Stomach smooth muscle (tissue), 2 donors: ENCODE measurements around the gene PVALEF.
"Not testable (repeated sequence)": the region's sequence is repeated elsewhere in the genome, so short reads cannot be mapped to it uniquely, and the experiment has no call there.

ENCODE experiments used
- H3K27ac ChIP-seq: one replicate; pipeline ENCODE4 v1.7.0; 2013; ENCODE audit warnings: mild to moderate bottlenecking, low read length, inconsistent platforms
- H3K27me3 ChIP-seq, 2 donors: one replicate each; pipeline ENCODE4 v1.7.0; 2013; ENCODE audit warnings: low read length in 2 of 2; ENCODE audit not compliant: insufficient read depth in 2 of 2, control insufficient read depth in 1 of 2
- H3K36me3 ChIP-seq, 2 donors: one replicate each; pipeline ENCODE4 v1.7.0; 2013; ENCODE audit warnings: low read length in 2 of 2; ENCODE audit not compliant: control insufficient read depth in 2 of 2, insufficient read depth in 2 of 2
- H3K4me1 ChIP-seq: one replicate; pipeline ENCODE4 v1.7.0; 2013; ENCODE audit warnings: low read length; ENCODE audit not compliant: control insufficient read depth, insufficient read depth
- H3K4me3 ChIP-seq, 2 donors: one replicate each; pipeline ENCODE4 v1.7.0; 2013; ENCODE audit warnings: low read length in 2 of 2
- H3K9ac ChIP-seq, 2 donors: one replicate each; pipeline ENCODE4 v1.7.0; 2013; ENCODE audit warnings: low read length in 2 of 2, mild to moderate bottlenecking in 1 of 2
- H3K9me3 ChIP-seq, 2 donors: one replicate each; pipeline ENCODE4 v1.7.0; 2013; ENCODE audit warnings: low read length in 2 of 2; ENCODE audit not compliant: control insufficient read depth in 2 of 2
- donor health status: healthy.
- donor health status: Pancreatic carcinoma.

Gene PVALEF

DNA sequence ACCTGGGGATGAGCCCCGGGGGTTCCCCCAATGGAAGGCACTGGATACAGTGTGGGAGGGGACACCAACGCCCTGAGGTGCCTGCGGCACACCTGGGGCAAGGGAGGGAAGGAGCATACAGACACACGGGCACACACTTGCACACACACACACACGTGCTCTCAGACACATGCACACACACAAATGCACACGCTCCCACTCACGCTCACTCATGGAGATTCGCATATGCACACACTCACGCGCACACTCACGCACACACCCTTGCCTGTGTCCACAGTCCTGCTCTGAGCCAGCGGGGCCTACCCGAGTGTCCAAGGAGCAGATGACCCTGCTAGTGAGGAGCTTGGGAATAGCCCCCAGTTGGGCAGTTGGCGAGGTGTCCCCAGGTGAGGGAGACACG lies 16.7 kb upstream of the PVALEF start:
- Histone ChIP-seq H3K27me3 (no peaks in the 10 kb centered on the region), H3K27ac (no peak overlapping the region), H3K9ac (no peak overlapping the region), H3K36me3 (no peaks in the 10 kb centered on the region), H3K4me1 (peaks cover 4% of the 10 kb centered on the region), H3K4me3 (no peak overlapping the region), H3K9me3 (no peaks in the 10 kb centered on the region)

DNA sequence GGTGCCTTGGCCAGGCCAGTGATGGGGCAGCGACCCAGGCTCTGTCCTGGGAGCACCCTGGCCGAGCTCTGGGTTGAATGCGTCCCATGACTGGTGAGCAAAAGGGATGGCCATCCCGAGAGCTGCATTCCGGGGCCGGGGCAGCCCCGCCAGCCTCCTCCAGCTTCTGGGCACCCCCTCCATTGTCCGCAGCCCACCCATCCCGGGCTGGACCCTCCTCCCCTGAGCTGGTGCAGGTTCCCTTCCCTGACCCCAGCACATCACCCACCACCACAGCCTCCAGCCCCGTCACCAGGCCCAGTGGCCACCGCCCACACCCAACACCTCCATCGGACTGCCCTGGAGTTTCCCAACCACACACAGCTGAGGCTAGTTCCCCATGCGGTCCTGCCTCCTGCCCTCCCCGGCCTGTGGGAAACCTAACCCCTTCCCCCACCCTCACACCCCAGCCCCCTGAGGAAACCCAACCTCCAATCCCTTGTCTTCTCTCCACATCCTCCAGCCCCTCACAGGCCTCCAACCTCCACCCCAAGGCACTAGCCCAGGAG lies 16.2 kb upstream of the PVALEF start:
- Histone ChIP-seq H3K27ac (no peak overlapping the region), H3K27me3 (no peaks in the 10 kb centered on the region), H3K36me3 (no peaks in the 10 kb centered on the region), H3K4me1 (peaks cover 4% of the 10 kb centered on the region), H3K9me3 (no peaks in the 10 kb centered on the region), H3K4me3 (no peak overlapping the region), H3K9ac (no peak overlapping the region)

DNA sequence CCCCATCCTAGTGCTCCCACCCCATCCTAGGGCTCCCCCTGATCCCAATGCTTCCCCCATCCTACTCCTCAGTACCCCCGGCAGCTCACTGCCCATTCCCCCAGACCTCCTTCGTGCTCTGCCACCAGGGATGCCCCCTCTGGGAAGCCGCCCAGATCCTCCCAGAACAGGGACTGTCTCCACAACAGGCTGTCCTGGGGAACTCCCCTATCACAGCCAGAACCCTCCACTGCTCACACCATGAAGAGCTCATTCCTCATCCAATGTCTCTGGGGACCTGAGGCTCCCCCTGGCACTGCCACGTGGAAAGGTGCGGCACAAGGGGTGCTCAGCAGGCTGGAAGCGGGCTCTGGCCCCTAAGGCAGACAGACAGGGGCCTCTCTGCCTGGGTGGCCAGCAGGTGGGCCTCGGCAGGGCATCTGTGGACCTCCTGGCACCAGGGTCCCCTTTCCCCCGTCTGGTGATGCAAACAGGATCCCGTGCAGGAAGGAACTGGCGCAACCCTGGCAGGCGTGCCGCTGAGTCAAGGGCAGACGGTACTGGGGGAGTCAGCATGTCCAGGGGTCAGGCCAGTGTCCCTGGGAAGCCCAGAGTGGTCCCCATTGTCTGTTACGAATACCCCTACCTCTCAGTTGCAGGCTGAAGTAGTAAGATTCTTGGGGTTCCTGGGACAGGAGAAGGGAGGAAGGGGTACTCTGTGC lies 14.8 kb upstream of the PVALEF start:
- H3K9ac ChIP-seq = no peak overlapping the region
- H3K27me3 ChIP-seq = no peaks in the 10 kb centered on the region
- H3K4me3 ChIP-seq = no peak overlapping the region
- no peak overlapping the region for H3K27ac ChIP-seq
- H3K36me3 ChIP-seq = no peaks in the 10 kb centered on the region
- H3K9me3 ChIP-seq = no peaks in the 10 kb centered on the region
- H3K4me1 ChIP-seq = peaks cover 4% of the 10 kb centered on the region

- peaks cover 4% of the 10 kb centered on the region for H3K4me1 ChIP-seq
- H3K9me3 ChIP-seq = no peaks in the 10 kb centered on the region
- no peak overlapping the region for H3K27ac ChIP-seq
- no peak overlapping the region for H3K9ac ChIP-seq
- no peaks in the 10 kb centered on the region for H3K36me3 ChIP-seq
- no peaks in the 10 kb centered on the region for H3K27me3 ChIP-seq
- H3K4me3 ChIP-seq = no peak overlapping the region
Observed at GRCh38 chr17:81151278-81151677, 14.0 kb upstream of the PVALEF start.

GRCh38 chr17:81152288-81152828 lies 12.9 kb upstream of the PVALEF start:
- H3K36me3 ChIP-seq = no peaks in the 10 kb centered on the region
- H3K4me3 ChIP-seq = no peak overlapping the region
- no peak overlapping the region for H3K27ac ChIP-seq
- peaks cover 4% of the 10 kb centered on the region for H3K4me1 ChIP-seq
- H3K27me3 ChIP-seq = no peaks in the 10 kb centered on the region
- H3K9me3 ChIP-seq = no peaks in the 10 kb centered on the region
- H3K9ac ChIP-seq = no peak overlapping the region

- H3K27ac ChIP-seq = no peak overlapping the region
- no peaks in the 10 kb centered on the region for H3K27me3 ChIP-seq
- H3K36me3 ChIP-seq = no peaks in the 10 kb centered on the region
- H3K4me3 ChIP-seq = no peak overlapping the region
- no peaks in the 10 kb centered on the region for H3K9me3 ChIP-seq
- peaks cover 4% of the 10 kb centered on the region for H3K4me1 ChIP-seq
- H3K9ac ChIP-seq = no peak overlapping the region
Observed at GRCh38 chr17:81153340-81153803, 11.9 kb upstream of the PVALEF start.

DNA sequence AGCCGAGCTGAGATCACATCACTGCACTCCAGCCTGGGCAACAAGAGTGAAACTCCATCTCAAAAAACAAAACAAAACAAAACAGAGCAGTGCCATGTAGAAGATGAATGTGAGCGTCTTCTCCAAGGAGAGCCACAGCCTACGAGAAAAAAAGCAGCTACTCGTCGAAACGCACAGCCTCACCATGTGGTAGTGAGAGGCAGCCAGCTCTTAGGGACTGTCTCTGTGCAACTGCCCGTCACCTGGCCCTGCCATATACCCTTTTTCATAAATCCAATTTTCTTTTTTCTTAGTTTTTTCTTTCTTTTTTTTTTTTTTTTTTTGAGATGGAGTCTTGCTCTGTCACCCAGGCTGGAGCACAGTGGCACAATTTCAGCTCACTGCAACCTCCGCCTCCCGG lies 11.3 kb upstream of the PVALEF start:
- not testable (repeated sequence) for H3K9ac ChIP-seq, H3K27ac ChIP-seq, H3K27me3 ChIP-seq, H3K4me3 ChIP-seq, H3K9me3 ChIP-seq, H3K36me3 ChIP-seq, H3K4me1 ChIP-seq

DNA sequence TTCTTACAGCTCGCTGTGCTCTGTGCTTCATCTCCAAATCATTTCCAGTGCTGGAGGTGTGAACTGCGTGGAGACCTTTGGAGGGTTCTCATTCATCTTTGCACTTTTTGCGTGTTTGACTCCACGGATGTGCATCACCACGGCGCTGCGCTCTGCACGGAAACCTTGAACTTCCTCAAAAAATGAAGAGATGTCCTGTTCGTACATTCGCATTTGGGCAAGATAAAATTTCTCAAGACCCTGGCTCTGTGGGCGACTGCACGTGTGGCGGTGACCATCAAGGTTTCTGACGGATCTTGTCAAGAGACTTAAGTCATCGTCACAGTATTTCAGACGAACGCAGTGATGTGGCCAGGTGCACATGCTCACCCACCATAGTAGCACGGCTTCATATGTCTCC lies 10.3 kb upstream of the PVALEF start:
- H3K4me1 ChIP-seq = peaks cover 4% of the 10 kb centered on the region
- no peak overlapping the region for H3K4me3 ChIP-seq
- H3K9me3 ChIP-seq = no peaks in the 10 kb centered on the region
- no peak overlapping the region for H3K27ac ChIP-seq
- no peaks in the 10 kb centered on the region for H3K36me3 ChIP-seq
- H3K9ac ChIP-seq = no peak overlapping the region
- H3K27me3 ChIP-seq = no peaks in the 10 kb centered on the region

DNA sequence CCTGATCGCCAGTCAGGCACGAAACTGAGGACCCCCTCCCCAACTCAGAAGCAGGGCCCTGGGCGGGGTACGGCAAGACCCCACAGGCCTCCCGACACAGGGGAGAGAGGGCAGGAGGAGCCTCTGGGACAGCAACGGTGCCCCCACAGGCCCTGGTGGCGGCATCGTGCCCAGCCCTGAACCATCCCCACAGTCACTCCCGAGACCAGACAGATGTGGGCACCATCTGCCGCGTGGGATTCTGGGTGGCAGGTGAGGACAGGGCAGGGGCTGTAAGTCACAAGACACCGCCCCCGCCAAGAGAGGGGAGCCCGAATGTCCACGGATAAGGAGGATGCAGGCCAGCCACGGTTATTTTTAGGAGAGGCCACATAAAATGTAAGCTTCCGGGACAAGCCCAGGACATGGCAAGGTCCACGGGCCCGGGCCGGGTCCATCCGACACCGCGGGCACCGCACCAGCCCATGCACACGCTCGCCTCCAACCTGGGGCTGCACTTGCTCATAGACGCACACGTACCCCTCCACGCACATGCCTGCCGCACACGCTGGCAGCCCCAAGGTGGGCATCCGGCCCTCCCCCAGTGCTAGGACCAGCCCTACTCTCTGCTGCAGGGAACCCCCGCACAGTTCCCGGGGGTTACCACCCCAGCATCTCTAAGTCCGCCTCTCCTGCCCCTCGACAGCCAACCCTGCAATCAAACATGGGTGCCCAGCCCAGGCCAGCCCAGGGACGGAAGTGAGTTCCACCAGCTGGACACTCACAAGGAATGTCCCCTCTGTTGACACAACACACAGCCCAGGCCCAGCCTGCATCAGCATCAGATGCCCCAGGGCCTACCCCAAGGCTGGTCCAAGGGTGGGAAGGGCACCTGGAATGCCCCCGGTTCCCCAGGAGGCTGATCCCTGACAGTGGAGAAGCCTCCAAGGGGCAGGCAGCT lies 8.2 kb upstream of the PVALEF start:
- no peaks in the 10 kb centered on the region for H3K36me3 ChIP-seq
- no peaks in the 10 kb centered on the region for H3K27me3 ChIP-seq
- no peaks in the 10 kb centered on the region for H3K4me1 ChIP-seq
- no peaks in the 10 kb centered on the region for H3K9me3 ChIP-seq
- H3K27ac ChIP-seq = no peak overlapping the region
- no peak overlapping the region for H3K9ac ChIP-seq
- H3K4me3 ChIP-seq = no peak overlapping the region

DNA sequence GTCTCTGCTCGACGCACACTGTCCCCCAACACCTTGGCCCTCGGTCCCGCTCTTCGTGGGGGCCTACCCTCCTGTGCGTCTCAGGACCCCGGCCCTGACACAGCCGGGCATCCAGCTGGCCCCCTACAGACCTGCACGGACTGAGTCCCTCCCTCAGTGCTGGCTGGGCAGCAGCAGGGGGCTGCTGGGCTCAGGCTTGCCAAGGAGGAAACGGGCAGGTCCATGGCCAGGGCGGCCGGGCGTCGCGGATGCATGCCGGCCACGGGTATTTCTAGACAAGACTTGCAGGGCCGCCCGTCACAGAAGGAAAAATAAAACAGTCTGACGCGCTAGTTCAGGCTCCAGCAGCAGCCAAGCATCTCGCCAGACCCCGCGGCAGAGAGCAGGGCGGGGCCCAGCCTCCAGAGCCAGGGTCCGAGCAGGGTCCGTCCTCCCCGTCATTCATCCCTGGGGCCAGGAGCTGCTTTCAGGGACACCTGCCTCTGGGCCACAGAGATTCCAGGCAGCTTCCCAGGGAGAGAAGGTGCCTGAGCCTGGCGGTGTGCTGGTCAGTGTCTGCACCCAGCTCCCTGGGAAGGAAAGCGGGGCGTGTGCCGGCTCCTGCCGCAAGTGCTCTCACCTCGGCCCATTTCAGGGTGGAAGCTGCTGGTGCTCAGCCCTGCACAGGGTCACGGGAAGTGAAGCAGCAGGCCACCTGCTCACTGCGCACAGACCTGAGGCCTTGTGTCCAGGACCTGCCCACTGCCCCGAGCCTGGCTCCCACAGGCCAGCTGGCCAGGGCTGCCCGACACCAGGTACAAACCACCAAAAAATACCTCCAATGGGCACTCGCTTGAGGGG lies 7.2 kb upstream of the PVALEF start:
- no peak overlapping the region for H3K4me3 ChIP-seq
- no peak overlapping the region for H3K27ac ChIP-seq
- no peaks in the 10 kb centered on the region for H3K4me1 ChIP-seq
- no peaks in the 10 kb centered on the region for H3K36me3 ChIP-seq
- no peaks in the 10 kb centered on the region for H3K27me3 ChIP-seq
- H3K9me3 ChIP-seq = no peaks in the 10 kb centered on the region
- no peak overlapping the region for H3K9ac ChIP-seq
